SK-N-MC (cell line): Measurements from ENCODE around the gene EYA3.

Source experiments
- EZH2 ChIP-seq: fragments of 200-600 bp; sonication (generic); IDR thresholded peaks from one replicate; pipeline ENCODE4 v1.6.1; 2017; ENCODE audit warnings: antibody characterized with exemption
- FOXP2 ChIP-seq: optimal IDR thresholded peaks from 2 replicates; pipeline ENCODE3; 2011; ENCODE audit warnings: mild to moderate bottlenecking, moderate library complexity; ENCODE audit not compliant: insufficient read depth; ENCODE audit errors: extremely low read length, control extremely low read depth
- POLR2AphosphoS5 ChIP-seq: IDR thresholded peaks from 2 replicates; pipeline ENCODE4 v1.6.1; 2012; ENCODE audit warnings: mild to moderate bottlenecking, low read depth, low read length, borderline replicate concordance

DNA sequence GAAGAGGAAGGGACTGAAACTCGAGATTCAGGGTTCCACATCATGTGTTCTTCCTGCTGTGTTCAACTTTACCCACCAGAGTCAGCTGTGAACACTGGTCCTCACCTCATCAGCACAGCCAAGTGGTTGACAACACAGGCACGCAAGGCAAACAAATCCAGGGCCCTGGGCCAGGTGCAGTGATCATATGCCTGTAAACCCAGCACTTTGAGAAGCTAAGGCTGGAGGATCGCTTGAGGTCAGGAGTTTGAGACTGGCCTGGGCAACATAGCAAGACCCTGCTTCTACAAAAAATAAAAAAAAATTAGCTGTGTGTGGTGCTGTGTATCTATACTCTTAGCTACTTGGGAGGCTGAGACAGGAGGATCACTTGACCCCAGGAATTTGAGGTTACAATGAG lies 137.0 kb downstream of the EYA3 start:
- TF ChIP-seq POLR2AphosphoS5 (no peak), EZH2 (no peak), FOXP2 (no peak)
